Measurements from ENCODE around the gene RAB1A. TPM values are rescaled to one million over a fixed set of nuclear protein-coding genes. Genes with fewer than 3 reads are reported as not detected.
A peak's percentile ranks its signal among the peaks of the same experiment; 100 is the strongest.

The RAB1A gene
- total RNA-seq, 4 donors from 2014 or later = 67.7 to 89.4 (median 79.5) TPM

DNA sequence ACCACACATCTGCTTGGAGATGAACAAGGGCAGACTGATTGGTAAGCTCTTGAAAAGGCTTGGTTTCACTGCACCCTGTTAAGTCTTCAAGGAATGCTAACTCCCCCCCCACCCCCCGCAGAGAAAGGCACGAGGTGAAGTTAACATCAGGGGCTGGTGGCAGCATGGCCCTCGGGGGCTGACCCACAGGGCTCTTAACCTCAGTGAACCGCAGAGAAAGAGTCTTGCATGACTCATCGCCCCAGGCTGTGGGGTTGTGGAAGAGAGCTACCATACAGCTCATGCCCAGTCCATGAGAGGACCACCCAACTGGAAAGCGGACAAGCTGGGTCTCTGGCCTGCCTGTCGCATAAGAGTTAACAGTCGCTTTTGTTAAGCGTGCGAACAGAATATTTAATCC lies 84.3 kb downstream of the RAB1A start:
- ATAC-seq = no peak
- Histone ChIP-seq H3K27ac (no peak overlapping the region), H3K9me3 (no peaks in the 10 kb centered on the region), H3K4me3 (no peak overlapping the region), H3K27me3 (no peaks in the 10 kb centered on the region), H3K36me3 (peaks cover 0 to 8% of the 10 kb centered on the region in 2 donors), H3K4me1 (no peaks in the 10 kb centered on the region)
- no peak for TF ChIP-seq POLR2AphosphoS5 (IDR thresholded peaks at IDR 0.05)
- no peak for TF ChIP-seq EP300 (IDR thresholded peaks at IDR 0.05)
- 72 to 80% methylated on average over 3 to 6 of the region's 10 CpGs for WGBS, 2 donors (ENCODE audit: low coverage in 1 of 2)

- H3K27me3 ChIP-seq = no peaks in the 10 kb centered on the region
- peaks cover 0 to 8% of the 10 kb centered on the region in 2 donors for H3K36me3 ChIP-seq
- H3K9me3 ChIP-seq = no peaks in the 10 kb centered on the region
- H3K4me1 ChIP-seq = peaks cover 0 to 4% (median 0%) of the 10 kb centered on the region in 3 donors
- no peak overlapping the region for H3K27ac ChIP-seq
- no peak for ATAC-seq
- TF ChIP-seq CTCF (IDR thresholded peaks at IDR 0.05) (no peak), POLR2AphosphoS5 (IDR thresholded peaks at IDR 0.05) (no peak), POLR2A (IDR thresholded peaks at IDR 0.05) (no peak), EP300 (IDR thresholded peaks at IDR 0.05) (no peak)
- H3K4me3 ChIP-seq = no peak overlapping the region
- WGBS, 2 donors (ENCODE audit: low coverage in 1 of 2) = 83 to 87% methylated on average over 5 to 7 of the region's 7 CpGs
Observed at GRCh38 chr2:65044097-65044735, 85.7 kb downstream of the RAB1A start.

- H3K27me3 ChIP-seq = no peaks in the 10 kb centered on the region
- H3K4me1 ChIP-seq = peaks cover 0 to 4% (median 0%) of the 10 kb centered on the region in 3 donors
- H3K9me3 ChIP-seq = no peaks in the 10 kb centered on the region
- no peak overlapping the region for H3K27ac ChIP-seq
- no peak for ATAC-seq
- peaks cover 0 to 8% of the 10 kb centered on the region in 2 donors for H3K36me3 ChIP-seq
- WGBS, 2 donors (ENCODE audit: low coverage in 1 of 2) = 27% methylated on average over 1 of the region's 2 CpGs; no CpG with 5 or more reads in 1 of the 2 donors
- no peak for TF ChIP-seq CTCF (IDR thresholded peaks at IDR 0.05)
- no peak for TF ChIP-seq EP300 (IDR thresholded peaks at IDR 0.05)
- TF ChIP-seq POLR2AphosphoS5 (IDR thresholded peaks at IDR 0.05) = no peak
- no peak for TF ChIP-seq POLR2A (IDR thresholded peaks at IDR 0.05)
- no peak overlapping the region for H3K4me3 ChIP-seq
Observed at GRCh38 chr2:65043001-65043400, 86.9 kb downstream of the RAB1A start.

DNA sequence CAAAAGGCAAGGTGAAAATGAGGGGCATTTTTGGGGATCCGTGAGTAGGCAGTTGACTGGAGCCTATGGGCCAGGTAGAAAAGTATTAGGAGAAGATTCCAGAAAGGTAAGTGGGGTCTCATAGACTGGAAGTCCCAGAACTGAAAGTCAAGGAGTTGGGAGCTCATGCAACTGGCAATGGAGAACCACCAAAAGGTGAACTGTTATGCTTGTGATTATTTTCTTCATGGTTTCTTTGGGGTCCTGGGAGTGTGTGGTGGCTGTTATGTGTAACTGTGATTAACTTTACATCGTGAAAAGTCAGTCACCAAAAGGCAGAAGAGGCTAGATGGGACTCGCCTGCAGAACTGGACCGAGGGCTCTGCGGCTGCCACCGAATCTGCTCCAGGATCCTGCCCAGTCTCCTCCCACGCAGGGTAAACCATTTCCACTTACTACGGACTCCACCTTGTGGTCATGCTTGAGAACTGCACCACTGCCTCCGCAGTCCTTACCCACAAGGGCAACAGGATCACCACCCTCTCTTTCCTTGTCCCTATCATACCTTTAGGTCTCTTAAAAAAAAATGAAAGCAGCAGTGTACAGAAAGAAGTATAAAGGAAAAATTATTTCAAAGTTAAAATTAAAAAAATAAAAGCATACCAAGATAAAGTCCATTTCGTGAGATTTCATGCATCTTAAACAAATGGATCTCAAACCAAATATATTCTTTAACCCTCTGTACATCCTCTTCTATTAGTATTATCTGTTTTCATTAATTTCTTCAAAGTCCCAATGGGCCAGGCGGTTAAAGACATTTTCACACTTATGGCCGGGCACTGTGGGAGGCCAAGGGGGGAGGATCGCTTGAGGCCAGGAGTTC lies 89.3 kb downstream of the RAB1A start:
- no peaks in the 10 kb centered on the region for H3K9me3 ChIP-seq
- H3K27me3 ChIP-seq = no peaks in the 10 kb centered on the region
- peaks cover 0 to 5% of the 10 kb centered on the region in 2 donors for H3K36me3 ChIP-seq
- H3K27ac ChIP-seq = no peak overlapping the region
- peak; percentile 95 for ATAC-seq
- H3K4me3 ChIP-seq = peak overlapping the region in 1 of 2 donors; percentile 8
- WGBS, 2 donors (ENCODE audit: low coverage in 1 of 2) = 15 to 24% methylated on average over 7 to 12 of the region's 13 CpGs
- H3K4me1 ChIP-seq = peaks cover 0 to 4% (median 0%) of the 10 kb centered on the region in 3 donors
- no peak for TF ChIP-seq EP300 (IDR thresholded peaks at IDR 0.05)
- no peak for TF ChIP-seq POLR2A (IDR thresholded peaks at IDR 0.05)
- TF ChIP-seq POLR2AphosphoS5 (IDR thresholded peaks at IDR 0.05) = peak; percentile 35
- peak; percentile 94 to 97 (median 96) for TF ChIP-seq CTCF (IDR thresholded peaks at IDR 0.05)

DNA sequence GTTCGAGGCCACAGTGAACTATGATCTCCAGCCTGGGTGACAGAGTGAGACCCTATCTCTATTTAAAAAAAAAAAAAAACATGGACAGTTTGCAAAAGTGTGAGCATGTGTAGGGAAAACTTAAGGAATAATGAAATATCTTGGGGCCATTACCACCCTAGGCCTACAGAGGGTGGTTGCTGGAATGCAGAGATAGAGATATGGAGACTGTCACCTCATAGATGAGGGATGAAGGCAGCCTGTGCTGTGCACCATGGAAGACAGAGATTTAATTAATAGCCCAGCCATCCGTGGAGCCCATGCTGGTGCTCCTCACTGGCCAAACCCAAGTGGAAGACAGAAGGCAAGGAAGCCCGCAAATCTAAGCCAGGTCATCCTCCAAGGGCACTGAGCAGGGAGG lies 90.3 kb downstream of the RAB1A start:
- Histone ChIP-seq H3K9me3 (no peaks in the 10 kb centered on the region), H3K4me3 (no peak overlapping the region), H3K4me1 (peaks cover 0 to 4% (median 0%) of the 10 kb centered on the region in 3 donors), H3K27ac (no peak overlapping the region), H3K27me3 (no peaks in the 10 kb centered on the region), H3K36me3 (peaks cover 0 to 5% of the 10 kb centered on the region in 2 donors)
- TF ChIP-seq POLR2AphosphoS5 (IDR thresholded peaks at IDR 0.05) (no peak), POLR2A (IDR thresholded peaks at IDR 0.05) (no peak), CTCF (IDR thresholded peaks at IDR 0.05) (no peak), EP300 (IDR thresholded peaks at IDR 0.05) (no peak)
- no peak for ATAC-seq
- WGBS, 2 donors (ENCODE audit: low coverage in 1 of 2) = 82 to 87% methylated on average over 2 to 3 of the region's 3 CpGs

All from gastroesophageal sphincter (tissue), 4 donors.